H1 (cell line): Measurements from ENCODE around the gene SPPL2B. TPM values are rescaled to one million over a fixed set of nuclear protein-coding genes. Genes with fewer than 3 reads are reported as not detected.

Source experiments
- CTCF ChIA-PET: fragments of 300-600 bp; sonication (Branson Sonifier 250); formaldehyde crosslinking; loops from one replicate; lab custom pipeline; 2021; ENCODE audit not compliant: partially characterized antibody; lab: Charles Lee
- POLR2A ChIA-PET: fragments of 300-600 bp; sonication (Branson Sonifier 250); formaldehyde crosslinking; loops from one replicate; lab custom pipeline; 2021; ENCODE audit warnings: inconsistent platforms; ENCODE audit not compliant: partially characterized antibody; lab: Charles Lee
- DNase-seq, 2 experiments: peaks; one replicate each; pipeline versions ENCODE4 v3.0.0 to v3.0.0-alpha.2; 2010 to 2022; ENCODE audit warnings: low spot score in 2 of 2, low read depth in 1 of 2, mixed read lengths in 1 of 2
- FAIRE-seq: peaks from 2 replicates; lab custom pipeline; 2011; peaks lifted over from hg19 to GRCh38; lab: Jason Lieb, UNC
- H2AFZ ChIP-seq: 2 replicates; pipeline ENCODE4 v1.8.1; 2012; ENCODE audit warnings: low read length, inconsistent platforms
- H2AK5ac ChIP-seq: 2 replicates; pipeline ENCODE4 v1.6.1; 2013; ENCODE audit warnings: low read depth, low read length
- H2BK120ac ChIP-seq: replicated peaks from 2 replicates; pipeline ENCODE3; 2013; ENCODE audit warnings: low read depth, low read length, inconsistent platforms
- H2BK12ac ChIP-seq: 2 replicates; pipeline ENCODE4 v1.6.1; 2013; ENCODE audit warnings: low read depth, low read length
- H2BK15ac ChIP-seq: 2 replicates; pipeline ENCODE4 v1.6.1; 2013; ENCODE audit warnings: low read length
- H2BK20ac ChIP-seq: 2 replicates; pipeline ENCODE4 v1.6.1; 2013; ENCODE audit warnings: low read length
- H2BK5ac ChIP-seq: 2 replicates; pipeline ENCODE4 v1.6.1; 2013; ENCODE audit warnings: low read depth, low read length
- H3K14ac ChIP-seq: 2 replicates; pipeline ENCODE4 v1.6.1; 2013; ENCODE audit warnings: inconsistent platforms; ENCODE audit not compliant: insufficient read length
- H3K18ac ChIP-seq: 2 replicates; pipeline ENCODE4 v1.6.1; 2013; ENCODE audit warnings: low read length; ENCODE audit errors: extremely low read depth
- H3K23ac ChIP-seq: 2 replicates; pipeline ENCODE4 v1.6.1; 2013; ENCODE audit warnings: inconsistent platforms; ENCODE audit not compliant: insufficient read length
- H3K23me2 ChIP-seq: 2 replicates; pipeline ENCODE4 v1.6.1; 2013; ENCODE audit warnings: low read depth, low read length
- H3K27ac ChIP-seq: 2 replicates; pipeline ENCODE4 v1.6.1; 2011; ENCODE audit warnings: low read depth, low read length, inconsistent platforms
- H3K27me3 ChIP-seq, 4 experiments: replicated peaks in 1 of 4; 1 replicate in 1 of 4; 2 replicates in 3 of 4; pipeline versions ENCODE4 v1.6.1 to v1.8.1; 2011 to 2013; ENCODE audit warnings: low read length in 3 of 4, mild to moderate bottlenecking in 3 of 4, inconsistent platforms in 2 of 4, mixed read lengths in 2 of 4, moderate library complexity in 1 of 4; ENCODE audit not compliant: control insufficient read depth in 3 of 4, insufficient read depth in 3 of 4; ENCODE audit errors: extremely low read depth in 1 of 4
- H3K36me3 ChIP-seq, 4 experiments: 2 replicates each; pipeline versions ENCODE4 v1.6.1 to v1.8.1; 2011 to 2013; ENCODE audit warnings: mild to moderate bottlenecking in 4 of 4, low read length in 3 of 4, moderate library complexity in 2 of 4, control low read depth in 1 of 4, inconsistent platforms in 1 of 4; ENCODE audit not compliant: insufficient read depth in 4 of 4, control insufficient read depth in 2 of 4
- H3K4ac ChIP-seq: replicated peaks from 2 replicates; pipeline ENCODE3; 2013; ENCODE audit warnings: low read length, low read depth, mixed read lengths, inconsistent platforms; ENCODE audit not compliant: insufficient read length
- H3K4me1 ChIP-seq, 4 experiments: replicated peaks in 1 of 4; 1 replicate in 1 of 4; 2 replicates in 3 of 4; pipeline versions ENCODE4 v1.6.1 to v1.8.1; 2011 to 2013; ENCODE audit warnings: low read length in 3 of 4, inconsistent platforms in 2 of 4, mixed read lengths in 1 of 4; ENCODE audit not compliant: insufficient read depth in 4 of 4, control insufficient read depth in 3 of 4
- H3K4me2 ChIP-seq, 2 experiments: 2 replicates each; pipeline versions ENCODE4 v1.6.1 to v1.8.1; 2011 to 2013; ENCODE audit warnings: low read depth in 2 of 2, low read length in 2 of 2, control low read depth in 1 of 2, inconsistent platforms in 1 of 2, mild to moderate bottlenecking in 1 of 2; ENCODE audit not compliant: insufficient read depth in 1 of 2
- H3K4me3 ChIP-seq, 4 experiments: fragments of 200-600, 300-600 bp in 1 of 4; sonication (generic), shearing (Covaris generic), sonication (Bioruptor Twin) in 1 of 4; 2 replicates each; pipeline versions ENCODE4 v1.5.1 to v1.8.1; 2011 to 2016; ENCODE audit warnings: low read length in 4 of 4, low read depth in 3 of 4, control low read depth in 2 of 4, inconsistent platforms in 2 of 4, mild to moderate bottlenecking in 2 of 4, mixed read lengths in 1 of 4, moderate library complexity in 1 of 4; ENCODE audit not compliant: insufficient read depth in 2 of 4; ENCODE audit errors: extremely low read depth in 1 of 4
- H3K56ac ChIP-seq: replicated peaks from 2 replicates; pipeline ENCODE3; 2013; ENCODE audit warnings: low read depth, mild to moderate bottlenecking, mixed read lengths, low read length, inconsistent platforms; ENCODE audit not compliant: insufficient read length
- H3K79me1 ChIP-seq: 2 replicates; pipeline ENCODE4 v1.6.1; 2013; ENCODE audit warnings: low read depth, low read length, control low read depth
- H3K79me2 ChIP-seq, 2 experiments: 2 replicates each; pipeline versions ENCODE4 v1.6.1 to v1.8.1; 2012 to 2013; ENCODE audit warnings: low read length in 2 of 2, mild to moderate bottlenecking in 2 of 2, inconsistent platforms in 1 of 2; ENCODE audit not compliant: insufficient read depth in 2 of 2, control insufficient read depth in 1 of 2
- H3K9ac ChIP-seq, 4 experiments: replicated peaks in 1 of 4; 1 replicate in 1 of 4; 2 replicates in 3 of 4; pipeline versions ENCODE4 v1.6.1 to v1.8.1; 2011 to 2013; ENCODE audit warnings: low read depth in 3 of 4, low read length in 3 of 4, control low read depth in 2 of 4, mild to moderate bottlenecking in 2 of 4, moderate library complexity in 2 of 4, inconsistent platforms in 1 of 4; ENCODE audit errors: extremely low read depth in 1 of 4
- H3K9me3 ChIP-seq, 2 experiments: 2 replicates each; pipeline versions ENCODE4 v1.6.1 to v1.8.1; 2012 to 2013; ENCODE audit warnings: mild to moderate bottlenecking in 2 of 2, moderate library complexity in 2 of 2, control low read depth in 1 of 2, inconsistent platforms in 1 of 2, low read depth in 1 of 2, low read length in 1 of 2, mixed read lengths in 1 of 2; ENCODE audit not compliant: insufficient read depth in 2 of 2
- H4K20me1 ChIP-seq, 2 experiments: replicated peaks in 1 of 2; 2 replicates each; pipeline versions ENCODE3 to v1.8.1; 2011 to 2013; ENCODE audit warnings: inconsistent platforms in 2 of 2, low read length in 2 of 2, mild to moderate bottlenecking in 1 of 2; ENCODE audit not compliant: insufficient read depth in 2 of 2, control insufficient read depth in 1 of 2
- H4K5ac ChIP-seq: 2 replicates; pipeline ENCODE4 v1.6.1; 2013; ENCODE audit warnings: low read length, low read depth, mixed read lengths, inconsistent platforms; ENCODE audit not compliant: insufficient read length
- H4K8ac ChIP-seq: 2 replicates; pipeline ENCODE4 v1.8.0; 2013; ENCODE audit warnings: mild to moderate bottlenecking, moderate library complexity, low read length, inconsistent platforms; ENCODE audit not compliant: insufficient read depth; ENCODE audit errors: extremely low read depth
- H4K91ac ChIP-seq: replicated peaks from 2 replicates; pipeline ENCODE3; 2013; ENCODE audit warnings: low read length, mixed read lengths, inconsistent platforms; ENCODE audit not compliant: insufficient read length
- BCL11A ChIP-seq, 2 experiments: IDR thresholded peaks; one replicate each; pipeline ENCODE4 v1.6.1; 2011; ENCODE audit warnings: low read depth in 2 of 2, low read length in 2 of 2, mild to moderate bottlenecking in 2 of 2
- CHD2 ChIP-seq: IDR thresholded peaks from 2 replicates; pipeline ENCODE4 v1.6.1; 2012; ENCODE audit warnings: low read length, improper control_type of control experiment
- HDAC6 ChIP-seq: IDR thresholded peaks from one replicate; pipeline ENCODE4 v1.7.1; 2012; ENCODE audit warnings: low read depth, mild to moderate bottlenecking, inconsistent platforms, low read length, moderate library complexity
- JUN ChIP-seq: IDR thresholded peaks from 2 replicates; pipeline ENCODE4 v1.6.1; 2011; ENCODE audit warnings: low read depth, mild to moderate bottlenecking, improper control_type of control experiment, low read length
- JUND ChIP-seq: IDR thresholded peaks from 2 replicates; pipeline ENCODE4 v1.6.1; 2011; ENCODE audit warnings: mild to moderate bottlenecking, improper control_type of control experiment, low read length
- RFX5 ChIP-seq: IDR thresholded peaks from 2 replicates; pipeline ENCODE4 v1.6.1; 2011; ENCODE audit warnings: low read depth, low read length, improper control_type of control experiment, borderline replicate concordance
- TCF12 ChIP-seq: IDR thresholded peaks from 2 replicates; pipeline ENCODE4 v1.6.1; 2011; ENCODE audit warnings: low read depth, mild to moderate bottlenecking, low read length
- WGBS, 2 experiments: shearing (Covaris generic) in 1 of 2; methylation state at CpG; one replicate each; pipeline versions ENCODE4 v1.1.6 to v1.1.7; 2013 to 2015; ENCODE audit warnings: low lambda C conversion rate in 2 of 2, mixed read lengths in 2 of 2, inconsistent platforms in 1 of 2, low coverage in 1 of 2, missing lambda C conversion rate in 1 of 2; ENCODE audit not compliant: insufficient replicate concordance in 2 of 2, insufficient coverage in 1 of 2, insufficient read length in 1 of 2; ENCODE audit errors: extremely low coverage in 1 of 2, missing lambda C conversion rate in 1 of 2; 5-methylcytosine and 5-hydroxymethylcytosine counted together
- polyA plus RNA-seq, 7 experiments: library from polyadenylated mRNA; depleted of rRNA in 3 of 7; stranded (reverse) in 5 of 7; unstranded in 2 of 7; fragments of >200 nt in 5 of 7; fragments of 200-250 nt in 2 of 7; gene quantifications; 1 replicate in 5 of 7; 2 replicates in 1 of 7; 4 replicates in 1 of 7; pipeline versions ENCODE4 v1.2.1 to v1.2.3, GENCODE V29; 2011 to 2013; ENCODE audit warnings: missing spikeins in 2 of 7, mixed read lengths in 2 of 7
- total RNA-seq: library from RNA; stranded (reverse); fragmentation: NEBNext Ultra II Directional; extraction: Animal tissue kit (Norgen Biotek cat#: 25700); gene quantifications from 2 replicates; pipeline ENCODE4 v1.2.1, GENCODE V29; 2021
- TF ChIP-seq, protein P1 (sequence below): IDR thresholded peaks from 2 replicates; pipeline ENCODE4 v1.6.1; 2012; ENCODE audit warnings: inconsistent platforms
- TF ChIP-seq, protein P2 (sequence below): IDR thresholded peaks from 2 replicates; pipeline ENCODE4 v1.6.1; 2012; ENCODE audit warnings: inconsistent platforms

Gene SPPL2B
- total and polyA plus RNA-seq, 2 of the 8 experiments (the other 6 are each of a cell fraction or from before 2014, with no cell fraction given), result 34.8 to 55.7 TPM

DNA sequence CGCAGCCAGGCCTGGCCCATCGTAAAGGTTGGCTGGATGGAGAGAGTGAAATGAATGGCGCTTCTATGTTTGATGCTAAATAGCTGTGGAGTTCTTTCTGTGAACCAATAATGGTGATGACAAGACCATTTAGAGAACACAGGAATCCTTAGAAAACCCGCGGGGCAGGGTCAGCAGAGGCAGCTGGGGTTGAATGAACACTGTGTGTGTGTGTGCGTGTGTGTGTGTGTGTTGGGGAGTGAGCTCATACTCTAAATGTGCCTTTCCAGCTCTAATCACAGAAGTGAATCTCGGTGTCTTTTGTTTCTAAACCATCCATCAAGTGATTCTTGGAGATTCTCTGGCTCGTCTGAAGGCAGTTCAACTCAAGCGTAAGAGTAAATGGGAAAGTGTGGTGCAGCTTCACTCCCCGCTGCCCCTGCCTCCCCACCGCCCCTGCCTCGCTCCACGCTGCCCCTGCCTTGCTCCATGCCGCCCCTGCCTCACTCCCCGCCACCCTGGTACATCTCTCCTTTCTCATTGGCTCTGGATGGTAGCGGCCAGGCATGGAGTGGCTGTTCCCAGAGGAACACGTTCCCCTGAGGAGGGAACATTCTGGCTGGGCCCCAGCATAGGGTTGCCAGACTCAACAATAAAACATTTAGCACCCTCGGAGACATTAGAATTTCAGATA is 52.8 kb downstream of the SPPL2B start:
- no peak overlapping the region for H3K4me3 ChIP-seq

More for the DNA sequence above, 52.8 kb downstream of the SPPL2B start:
- no peaks in the 10 kb centered on the region for H3K79me2 ChIP-seq
- DNase-seq, result no peak
- H3K9me3 ChIP-seq, result peaks cover 4% of the 10 kb centered on the region in 2 experiments; a peak in 1 of 4 replicates
- peaks cover 0 to 2% (median 0%) of the 10 kb centered on the region in 4 experiments; a peak in 3 of 7 replicates for H3K4me1 ChIP-seq
- H3K27me3 ChIP-seq, result peaks cover 0 to 2% (median 0%) of the 10 kb centered on the region in 4 experiments; a peak in 2 of 7 replicates
- H2BK20ac ChIP-seq, result no peak overlapping the region
- H3K56ac ChIP-seq, result no peak overlapping the region
- no peak for FAIRE-seq
- H2AK5ac ChIP-seq, result no peak overlapping the region
- no peak overlapping the region for H3K4me2 ChIP-seq
- no peaks in the 10 kb centered on the region for H3K36me3 ChIP-seq
- 82% methylated on average over 12 of the region's 18 CpGs; no CpG with 5 or more reads in 1 of the 2 experiments for WGBS, 2 experiments
- no peak overlapping the region for H2BK120ac ChIP-seq
- no peak overlapping the region for H2BK15ac ChIP-seq
- TF ChIP-seq CHD2, result no peak
- no peak for TF ChIP-seq TCF12
- no peak for TF ChIP-seq JUN
- no peak for TF ChIP-seq BCL11A (IDR thresholded peaks at IDR 0.05; ENCODE audit: low read depth in 2 of 2, low read length in 2 of 2)
- TF ChIP-seq RFX5, result no peak
- TF ChIP-seq JUND, result no peak
- TF ChIP-seq, protein P1, sequence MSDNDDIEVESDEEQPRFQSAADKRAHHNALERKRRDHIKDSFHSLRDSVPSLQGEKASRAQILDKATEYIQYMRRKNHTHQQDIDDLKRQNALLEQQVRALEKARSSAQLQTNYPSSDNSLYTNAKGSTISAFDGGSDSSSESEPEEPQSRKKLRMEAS, result no peak
- TF ChIP-seq, protein P2, sequence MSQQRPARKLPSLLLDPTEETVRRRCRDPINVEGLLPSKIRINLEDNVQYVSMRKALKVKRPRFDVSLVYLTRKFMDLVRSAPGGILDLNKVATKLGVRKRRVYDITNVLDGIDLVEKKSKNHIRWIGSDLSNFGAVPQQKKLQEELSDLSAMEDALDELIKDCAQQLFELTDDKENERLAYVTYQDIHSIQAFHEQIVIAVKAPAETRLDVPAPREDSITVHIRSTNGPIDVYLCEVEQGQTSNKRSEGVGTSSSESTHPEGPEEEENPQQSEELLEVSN, result no peak
- no peak for TF ChIP-seq HDAC6
- H3K9ac ChIP-seq, result no peak overlapping the region
- no peak overlapping the region for H3K4ac ChIP-seq
- no peak overlapping the region for H4K5ac ChIP-seq
- no peak overlapping the region for H3K27ac ChIP-seq
- no peak overlapping the region for H2BK12ac ChIP-seq
- H2AFZ ChIP-seq, result no peak overlapping the region
- H3K18ac ChIP-seq, result no peak overlapping the region
- H3K23ac ChIP-seq, result no peak overlapping the region
- H3K23me2 ChIP-seq, result no peaks in the 10 kb centered on the region; the same call in 1 of the 2 replicates
- no peak overlapping the region for H3K14ac ChIP-seq
- H4K8ac ChIP-seq, result no peak overlapping the region
- no peak overlapping the region for H4K91ac ChIP-seq
- no peaks in the 10 kb centered on the region for H3K79me1 ChIP-seq
- peaks cover 0 to 4% of the 10 kb centered on the region in 2 experiments for H4K20me1 ChIP-seq
- ChIA-PET POLR2A (interaction anchor here (0.5 to 1.6 kb wide), 4 partner anchors 13 to 104 kb away, joined by 3 to 5 read pairs (median 3); no protein-coding TSS in a partner anchor), CTCF (interaction anchor here (0.6 to 2.0 kb wide), 6 partner anchors 10 to 256 kb away, joined by 3 to 18 read pairs (median 6); no protein-coding TSS in a partner anchor)
- no peak overlapping the region for H2BK5ac ChIP-seq
